Measurements from ENCODE around the gene ATG7.
"Not testable (repeated sequence)": the region's sequence is repeated elsewhere in the genome, so short reads cannot be mapped to it uniquely, and the experiment has no call there.

The ATG7 gene

GRCh38 chr3:11407644-11408043 lies 135.4 kb downstream of the ATG7 start:
- no peak for DNase-seq (ENCODE audit: low read depth)
- no peak overlapping the region for H3K4me3 ChIP-seq (ENCODE audit: low read depth, low read length)

- not testable (repeated sequence) for DNase-seq (ENCODE audit: low read depth); H3K4me3 ChIP-seq (ENCODE audit: low read depth, low read length)
Observed at GRCh38 chr3:11408324-11408859, 136.2 kb downstream of the ATG7 start.

GRCh38 chr3:11410564-11410963 lies 138.4 kb downstream of the ATG7 start:
- DNase-seq (ENCODE audit: low read depth): no peak
- no peak overlapping the region for H3K4me3 ChIP-seq (ENCODE audit: low read depth, low read length)

- no peak for DNase-seq (ENCODE audit: low read depth)
- no peak overlapping the region for H3K4me3 ChIP-seq (ENCODE audit: low read depth, low read length)
Observed at GRCh38 chr3:11411956-11412355, 139.8 kb downstream of the ATG7 start.

GRCh38 chr3:11413071-11413470 lies 140.9 kb downstream of the ATG7 start:
- no peak for DNase-seq (ENCODE audit: low read depth)

GRCh38 chr3:11415099-11415498 lies 142.9 kb downstream of the ATG7 start:
- peak; percentile 19 for DNase-seq (ENCODE audit: low read depth)
- H3K4me3 ChIP-seq (ENCODE audit: low read depth, low read length): no peak overlapping the region

More at GRCh38 chr3:11413071-11413470, 140.9 kb downstream of the ATG7 start:
- H3K4me3 ChIP-seq (ENCODE audit: low read depth, low read length): no peak overlapping the region

GRCh38 chr3:11420066-11420465 lies 147.9 kb downstream of the ATG7 start:
- DNase-seq (ENCODE audit: low read depth): no peak

GRCh38 chr3:11422291-11422690 lies 150.1 kb downstream of the ATG7 start:
- H3K4me3 ChIP-seq (ENCODE audit: low read depth, low read length): no peak overlapping the region
- no peak for DNase-seq (ENCODE audit: low read depth)

More at GRCh38 chr3:11420066-11420465, 147.9 kb downstream of the ATG7 start:
- no peak overlapping the region for H3K4me3 ChIP-seq (ENCODE audit: low read depth, low read length)

- no peak for DNase-seq (ENCODE audit: low read depth)
- no peak overlapping the region for H3K4me3 ChIP-seq (ENCODE audit: low read depth, low read length)
Observed at GRCh38 chr3:11423868-11424267, 151.7 kb downstream of the ATG7 start.

GRCh38 chr3:11424277-11424676 lies 152.1 kb downstream of the ATG7 start:
- DNase-seq (ENCODE audit: low read depth): no peak
- no peak overlapping the region for H3K4me3 ChIP-seq (ENCODE audit: low read depth, low read length)

GRCh38 chr3:11430207-11430606 lies 158.0 kb downstream of the ATG7 start:
- no peak for DNase-seq (ENCODE audit: low read depth)
- no peak overlapping the region for H3K4me3 ChIP-seq (ENCODE audit: low read depth, low read length)

- H3K4me3 ChIP-seq (ENCODE audit: low read depth, low read length): no peak overlapping the region
- DNase-seq (ENCODE audit: low read depth): no peak
Observed at GRCh38 chr3:11430624-11431023, 158.4 kb downstream of the ATG7 start.

GRCh38 chr3:11431319-11431718 lies 159.1 kb downstream of the ATG7 start:
- no peak overlapping the region for H3K4me3 ChIP-seq (ENCODE audit: low read depth, low read length)
- DNase-seq (ENCODE audit: low read depth): no peak

GRCh38 chr3:11434017-11434526 lies 161.9 kb downstream of the ATG7 start:
- H3K4me3 ChIP-seq (ENCODE audit: low read depth, low read length): no peak overlapping the region
- peak; percentile 54 for DNase-seq (ENCODE audit: low read depth)

- no peak for DNase-seq (ENCODE audit: low read depth)
- H3K4me3 ChIP-seq (ENCODE audit: low read depth, low read length): no peak overlapping the region
Observed at GRCh38 chr3:11434563-11435096, 162.4 kb downstream of the ATG7 start.

- no peak overlapping the region for H3K4me3 ChIP-seq (ENCODE audit: low read depth, low read length)
- no peak for DNase-seq (ENCODE audit: low read depth)
Observed at GRCh38 chr3:11435440-11436165, 163.4 kb downstream of the ATG7 start.

GRCh38 chr3:11436775-11437174 lies 164.6 kb downstream of the ATG7 start:
- H3K4me3 ChIP-seq (ENCODE audit: low read depth, low read length): no peak overlapping the region
- no peak for DNase-seq (ENCODE audit: low read depth)

GRCh38 chr3:11437506-11437905 lies 165.3 kb downstream of the ATG7 start:
- no peak overlapping the region for H3K4me3 ChIP-seq (ENCODE audit: low read depth, low read length)
- no peak for DNase-seq (ENCODE audit: low read depth)

- H3K4me3 ChIP-seq (ENCODE audit: low read depth, low read length): no peak overlapping the region
- no peak for DNase-seq (ENCODE audit: low read depth)
Observed at GRCh38 chr3:11438646-11439045, 166.4 kb downstream of the ATG7 start.

- not testable (repeated sequence) for H3K4me3 ChIP-seq (ENCODE audit: low read depth, low read length); DNase-seq (ENCODE audit: low read depth)
Observed at GRCh38 chr3:11441346-11441745, 169.1 kb downstream of the ATG7 start.

- no peak for DNase-seq (ENCODE audit: low read depth)
- no peak overlapping the region for H3K4me3 ChIP-seq (ENCODE audit: low read depth, low read length)
Observed at GRCh38 chr3:11444404-11444803, 172.2 kb downstream of the ATG7 start.

All from skeletal muscle cell (primary cell).